NCI-H69 (cell line): ENCODE results near the gene SERPINA5.
"Not testable (repeated sequence)": the region's sequence is repeated elsewhere in the genome, so short reads cannot be mapped to it uniquely, and the experiment has no call there.

Experiments
- DNase-seq: peaks from one replicate; lab custom pipeline; 2025; lab: John Stamatoyannopoulos, UW

SERPINA5 gene

GRCh38 chr14:94601884-94602391, 20.7 kb downstream of the SERPINA5 start:
- DNase-seq, result no peak

- no peak for DNase-seq
Observed at GRCh38 chr14:94602722-94603121, 21.5 kb downstream of the SERPINA5 start.

- DNase-seq, result no peak
Observed at GRCh38 chr14:94605361-94605760, 24.1 kb downstream of the SERPINA5 start.

- not testable (repeated sequence) for DNase-seq
Observed at GRCh38 chr14:94608966-94609365, 27.7 kb downstream of the SERPINA5 start.

- DNase-seq, result no peak
Observed at GRCh38 chr14:94611179-94611578, 30.0 kb downstream of the SERPINA5 start.

GRCh38 chr14:94612174-94612573, 30.9 kb downstream of the SERPINA5 start, which contains the start of gene SERPINA3:
SERPINA3 (plus strand) TSS chr14:94612391; CDS start chr14:94614442, 2,051 bp downstream.
- DNase-seq, result no peak

- DNase-seq, result no peak
Observed at GRCh38 chr14:94612580-94613554, 31.6 kb downstream of the SERPINA5 start.

GRCh38 chr14:94613720-94614644, 32.8 kb downstream of the SERPINA5 start:
- DNase-seq, result no peak

- DNase-seq, result no peak
Observed at GRCh38 chr14:94614802-94615201, 33.6 kb downstream of the SERPINA5 start.

GRCh38 chr14:94615254-94615653, 34.0 kb downstream of the SERPINA5 start:
- no peak for DNase-seq

- DNase-seq, result no peak
Observed at GRCh38 chr14:94615823-94616570, 34.8 kb downstream of the SERPINA5 start.

- no peak for DNase-seq
Observed at GRCh38 chr14:94617366-94617941, 36.2 kb downstream of the SERPINA5 start.

- DNase-seq, result no peak
Observed at GRCh38 chr14:94617988-94618822, 37.0 kb downstream of the SERPINA5 start.

- no peak for DNase-seq
Observed at GRCh38 chr14:94619297-94619696, 38.1 kb downstream of the SERPINA5 start.

GRCh38 chr14:94620597-94620996, 39.4 kb downstream of the SERPINA5 start:
- DNase-seq, result no peak

GRCh38 chr14:94621358-94622134, 40.3 kb downstream of the SERPINA5 start:
- DNase-seq, result no peak

- DNase-seq, result no peak
Observed at GRCh38 chr14:94622653-94623421, 41.6 kb downstream of the SERPINA5 start.

- no peak for DNase-seq
Observed at GRCh38 chr14:94623422-94623809, 42.2 kb downstream of the SERPINA5 start.
